Fibroblast of skin of left quadriceps (primary cell): ENCODE measurements around the gene CCDC83.
"Not testable (repeated sequence)": the region's sequence is repeated elsewhere in the genome, so short reads cannot be mapped to it uniquely, and the experiment has no call there.

Experiments used
- DNase-seq, 2 experiments: peaks; one replicate each; pipeline ENCODE4 v3.0.0-alpha.2; 2013; ENCODE audit warnings: low read depth in 2 of 2

The CCDC83 gene

DNA sequence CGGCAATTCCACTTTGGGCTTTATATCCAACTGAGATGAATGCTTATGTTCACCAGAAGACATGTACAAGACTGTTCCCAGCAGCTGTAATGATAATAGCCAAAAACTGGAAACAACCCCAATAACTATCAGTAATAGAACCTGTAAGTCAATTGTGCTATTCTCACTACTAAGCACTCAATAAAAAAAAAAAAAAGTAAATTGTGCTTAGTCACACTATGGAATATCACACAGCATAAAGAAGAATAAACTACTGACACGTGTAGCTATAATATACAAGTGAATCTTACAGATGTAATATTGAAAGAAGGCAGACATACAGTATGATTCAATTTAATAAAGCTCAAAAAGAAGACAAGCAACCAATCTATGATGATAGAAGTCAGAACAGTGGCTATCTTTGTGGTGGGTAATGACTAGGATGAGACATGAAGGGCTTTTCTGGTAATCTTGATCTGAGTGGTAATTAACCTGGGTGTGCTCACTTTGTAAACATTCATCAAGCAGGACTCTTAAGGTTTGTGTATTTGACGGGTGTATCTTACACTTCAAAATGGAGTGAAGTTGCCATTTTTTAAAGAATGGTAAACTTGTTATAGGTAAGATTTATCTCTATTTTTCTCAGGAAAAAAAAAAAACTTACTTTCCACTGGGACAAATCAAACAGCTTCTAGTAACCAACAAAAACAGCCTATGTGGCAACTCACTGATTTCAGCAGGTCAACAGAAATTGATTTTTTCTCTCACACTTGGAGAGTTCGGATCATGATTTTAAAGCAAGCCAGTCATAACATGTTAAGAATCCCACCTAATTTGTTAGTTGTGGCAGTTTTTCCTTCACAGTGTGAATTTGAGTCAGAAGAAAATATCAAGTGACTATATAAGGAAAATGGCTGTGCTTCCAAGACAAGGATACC lies 84.2 kb downstream of the CCDC83 start:
- no peak for DNase-seq

DNA sequence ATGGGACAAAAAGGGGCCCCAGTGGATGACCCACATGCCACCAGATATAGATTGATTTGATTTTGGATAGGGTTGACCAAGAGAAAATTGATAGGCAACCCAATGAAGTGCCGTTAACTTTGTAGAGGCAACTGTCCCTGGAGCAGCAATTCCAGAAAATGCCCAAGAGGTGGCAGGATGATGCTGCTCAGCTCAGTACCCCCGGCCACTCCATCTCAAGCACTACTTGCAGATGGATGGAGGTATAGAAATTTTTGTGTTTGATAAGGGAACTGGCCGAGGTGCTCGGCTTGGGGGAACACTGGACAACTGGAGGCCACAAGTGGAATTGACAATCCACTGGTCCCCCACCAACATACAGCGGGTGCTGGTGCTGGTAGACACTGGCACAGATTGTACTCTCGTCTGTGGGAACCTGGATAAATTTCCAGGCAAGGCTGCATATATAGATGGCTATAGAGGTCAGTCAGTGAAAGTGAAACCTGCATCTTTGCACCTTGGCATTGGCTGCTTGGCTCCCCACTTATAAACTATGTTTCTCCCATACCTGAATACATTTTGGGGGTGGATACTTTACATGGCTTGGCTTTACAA lies 86.3 kb downstream of the CCDC83 start:
- peak; percentile 21 to 27 for DNase-seq

DNA sequence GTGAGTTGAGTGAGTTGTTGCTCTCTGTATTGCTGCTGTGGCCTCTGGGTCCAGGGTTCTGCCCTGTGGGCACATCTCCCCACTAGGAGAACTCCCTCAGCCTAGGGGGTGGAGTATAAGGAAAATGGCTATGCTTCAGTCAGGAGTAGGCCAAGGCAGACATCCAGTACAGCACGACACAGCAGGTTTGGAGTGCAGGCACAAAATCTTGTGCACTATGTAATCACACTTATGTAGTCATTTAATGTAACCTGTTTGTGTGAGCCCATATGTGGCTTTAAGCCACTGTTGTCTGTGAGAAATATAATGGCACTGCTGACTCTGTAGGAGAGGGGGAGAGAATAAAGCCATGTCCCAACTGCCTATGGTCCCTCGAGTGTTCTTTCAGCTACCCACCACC lies 90.1 kb downstream of the CCDC83 start:
- no peak for DNase-seq

DNA sequence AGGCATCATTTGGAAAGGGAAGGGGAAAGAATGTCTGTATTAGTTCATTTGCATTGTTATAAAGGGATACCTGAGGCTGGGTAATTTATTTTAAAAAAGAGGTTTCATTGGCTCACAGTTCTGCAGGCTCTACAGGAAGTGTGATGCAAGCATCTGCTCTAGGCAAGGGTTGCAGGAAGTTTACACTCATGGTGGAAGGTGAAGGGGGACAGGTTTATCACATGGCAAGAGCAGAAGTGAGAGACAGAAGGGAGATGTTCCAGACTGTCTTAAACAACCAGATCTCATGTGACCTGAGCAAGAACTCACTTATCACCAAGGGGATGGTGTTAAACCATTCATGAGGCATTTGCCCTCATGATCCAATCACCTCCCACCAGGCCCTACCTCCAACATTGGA lies 90.6 kb downstream of the CCDC83 start:
- DNase-seq, result no peak

DNA sequence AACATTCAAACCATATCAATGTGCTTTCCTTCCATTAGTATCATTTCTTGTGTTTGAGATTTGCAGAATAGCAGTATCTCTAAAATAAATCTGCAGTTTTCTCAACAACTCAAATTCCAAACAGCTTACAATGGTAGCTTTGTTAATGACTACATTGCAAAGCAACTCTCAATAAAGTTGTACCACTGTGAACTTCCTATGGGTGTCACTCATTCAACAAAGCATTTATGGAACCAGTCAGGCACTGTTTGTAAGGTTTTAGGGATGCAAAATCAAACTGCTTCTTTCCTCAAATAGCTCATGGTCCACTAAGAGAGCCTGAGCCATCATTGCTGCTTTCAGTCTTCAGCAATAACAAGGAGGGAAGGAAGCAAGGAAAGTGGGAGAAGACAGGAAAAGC lies 91.0 kb downstream of the CCDC83 start:
- no peak for DNase-seq

DNA sequence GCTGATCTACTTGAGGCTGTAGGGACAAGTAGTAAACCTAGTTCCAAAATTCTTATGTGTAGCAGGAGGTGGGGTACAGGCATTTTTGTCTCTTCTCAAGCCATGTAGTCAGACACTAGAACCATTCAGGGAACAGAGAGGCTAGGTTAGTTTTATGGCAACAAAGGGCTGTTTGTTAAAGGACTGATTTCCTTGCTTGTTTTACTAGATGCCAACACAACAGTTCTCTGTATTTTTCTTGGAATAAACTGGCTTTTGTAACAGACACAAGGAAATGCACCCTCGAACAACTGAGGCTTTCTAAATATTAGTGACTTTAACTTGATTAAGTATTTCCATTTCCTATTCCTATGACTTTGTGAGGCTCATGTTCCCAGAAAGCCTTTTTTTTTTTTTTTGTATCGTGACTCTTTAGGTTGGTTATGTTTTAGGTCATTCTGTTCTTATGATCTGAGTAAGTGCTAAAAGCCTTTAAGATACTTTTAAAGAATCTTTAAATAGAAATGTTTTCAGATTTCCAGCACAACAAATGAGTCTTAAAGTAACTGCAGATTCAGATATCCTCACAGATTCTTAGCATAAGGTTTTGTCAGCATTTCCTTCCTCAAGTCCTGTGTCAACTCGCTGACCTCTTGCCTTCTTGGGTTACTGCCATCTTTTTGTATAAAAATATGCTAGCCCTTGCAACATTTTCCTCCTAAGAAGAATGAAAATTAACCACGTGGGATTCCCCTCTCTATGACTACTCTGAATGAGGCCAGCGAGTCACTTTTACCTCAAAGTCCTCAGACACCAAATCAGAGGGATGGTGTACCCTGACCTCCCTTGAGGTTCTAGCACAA lies 92.5 kb downstream of the CCDC83 start:
- DNase-seq, result peak; percentile 77 to 78

DNA sequence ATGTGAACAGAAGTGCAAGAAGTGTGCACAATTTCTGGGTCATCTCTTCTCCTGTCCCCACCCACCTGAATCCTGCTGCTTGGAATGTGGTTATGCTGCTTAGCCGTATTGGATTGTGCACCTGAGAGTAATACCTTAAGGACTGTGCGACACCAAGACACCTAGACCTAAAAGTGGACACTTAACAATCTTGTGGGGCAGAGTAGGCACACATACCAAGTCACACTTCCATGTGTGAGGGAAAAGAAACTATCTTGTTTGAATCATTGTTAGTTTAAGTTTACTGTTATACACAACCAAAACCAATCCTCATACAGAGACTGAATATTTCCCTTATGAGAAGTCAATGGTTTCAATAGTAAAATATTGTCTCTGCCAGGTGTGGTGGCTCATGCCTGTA lies 93.7 kb downstream of the CCDC83 start:
- DNase-seq, result no peak

DNA sequence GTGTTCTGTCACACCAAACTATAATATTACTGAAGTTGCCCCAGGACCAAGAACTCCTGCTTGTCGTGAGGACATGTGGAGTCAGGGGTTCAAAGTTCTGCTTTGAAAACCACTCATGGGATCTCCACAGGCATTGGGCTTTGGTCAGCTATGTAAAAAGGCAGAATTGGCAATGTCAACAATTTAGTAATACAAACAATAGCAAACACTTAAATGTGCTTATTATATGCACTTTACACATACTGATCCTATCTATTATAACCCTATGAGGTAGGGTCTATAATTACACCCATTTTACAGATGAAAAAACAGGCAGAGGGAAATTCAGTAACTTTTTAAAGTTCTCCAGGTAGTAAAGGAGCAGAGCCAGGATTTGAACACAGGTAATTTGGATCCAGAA lies 94.6 kb downstream of the CCDC83 start:
- DNase-seq, result no peak

DNA sequence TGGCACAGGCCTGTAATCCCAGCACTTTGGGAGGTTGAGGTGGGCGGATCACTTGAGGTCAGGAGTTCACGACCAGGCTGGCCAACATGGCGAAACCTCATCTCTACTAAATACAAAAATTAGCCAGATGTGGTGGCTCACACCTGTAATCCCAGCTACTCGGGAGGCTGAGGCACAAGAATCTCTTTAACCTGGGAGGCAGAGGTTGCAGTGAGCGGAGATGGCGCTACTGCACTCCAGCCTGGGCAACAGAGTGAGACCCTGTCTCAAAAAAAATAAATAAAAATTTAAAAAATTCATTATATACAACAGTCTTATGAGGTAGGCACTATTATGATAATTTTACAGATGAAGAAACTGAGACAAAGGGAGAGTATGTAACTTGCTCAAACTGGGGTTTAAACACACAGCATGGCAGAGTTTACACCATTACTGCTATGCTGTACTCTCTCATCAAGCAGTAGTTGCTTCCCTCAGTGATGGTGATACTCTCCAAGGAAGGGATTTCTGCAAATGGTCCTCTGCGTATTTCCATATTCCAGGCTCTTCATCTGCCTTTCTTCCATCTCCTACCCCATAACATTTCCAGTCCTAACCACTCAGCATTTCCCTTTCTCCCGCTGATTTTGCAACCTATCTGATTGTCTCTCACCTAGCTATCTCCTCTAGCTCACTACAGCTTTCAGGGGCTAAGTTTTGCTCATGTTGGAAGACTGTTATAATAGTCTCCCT lies 95.3 kb downstream of the CCDC83 start:
- no peak for DNase-seq

DNA sequence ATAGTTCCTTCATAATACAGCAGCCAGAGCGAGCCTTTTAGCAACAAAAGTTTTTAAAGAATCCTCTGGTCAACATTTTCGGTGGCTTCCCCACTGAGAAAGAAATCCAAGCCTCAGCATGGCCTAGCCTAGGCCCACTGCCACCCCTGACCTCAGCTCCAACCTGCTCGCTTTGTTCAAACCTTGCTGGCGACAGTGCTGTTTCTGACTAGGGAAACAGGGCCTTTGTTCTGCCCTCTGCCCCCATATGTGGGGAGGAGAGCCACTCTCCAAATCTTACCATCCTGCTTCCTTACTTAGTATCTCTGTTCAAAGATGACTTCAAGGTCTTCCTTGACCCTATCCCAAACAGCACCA lies 95.8 kb downstream of the CCDC83 start:
- DNase-seq, result no peak

DNA sequence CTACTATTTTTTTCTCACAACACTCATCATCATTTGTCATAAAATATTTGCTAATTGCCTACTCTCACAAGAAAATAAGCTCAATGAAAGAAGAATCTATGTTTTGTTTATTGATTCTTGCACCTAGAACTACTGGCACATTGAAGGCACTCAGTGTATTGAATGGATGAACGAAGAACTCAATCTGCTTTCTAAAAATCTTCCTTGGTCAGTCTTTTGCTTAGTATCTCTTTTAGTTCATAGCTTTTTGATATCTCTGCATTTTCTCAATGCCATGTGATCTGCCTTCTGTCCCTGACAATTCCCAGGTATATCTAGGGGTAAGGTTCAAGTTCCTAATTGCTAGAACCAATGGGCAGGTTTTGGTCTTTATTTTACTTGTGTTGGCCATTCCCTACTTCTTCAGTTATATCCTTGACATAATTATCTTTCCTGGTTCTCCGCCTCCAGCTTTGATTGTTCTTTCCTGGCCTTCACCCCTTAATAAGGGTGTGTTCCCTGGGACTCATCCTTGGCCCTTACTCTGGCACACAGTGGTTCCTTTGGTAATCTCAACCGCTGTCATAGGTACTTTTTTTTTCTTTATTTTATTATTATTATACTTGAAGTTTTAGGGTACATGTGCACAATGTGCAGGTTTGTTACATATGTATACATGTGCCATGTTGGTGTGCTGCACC lies 96.4 kb downstream of the CCDC83 start:
- DNase-seq, result no peak

DNA sequence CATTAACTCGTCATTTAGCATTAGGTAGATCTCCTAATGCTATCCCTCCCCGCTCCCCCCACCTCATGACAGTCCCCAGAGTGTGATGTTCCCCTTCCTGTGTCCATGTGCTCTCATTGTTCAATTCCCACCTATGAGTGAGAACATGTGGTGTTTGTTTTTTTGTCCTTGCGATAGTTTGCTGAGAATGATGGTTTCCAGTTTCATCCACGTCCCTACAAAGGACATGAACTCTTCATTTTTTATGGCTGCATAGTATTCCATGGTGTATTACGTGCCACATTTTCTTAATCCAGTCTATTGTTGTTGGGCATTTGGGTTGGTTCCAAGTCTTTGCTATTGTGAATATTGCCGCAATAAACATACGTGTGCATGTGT lies 96.9 kb downstream of the CCDC83 start:
- DNase-seq, result not testable (repeated sequence)

DNA sequence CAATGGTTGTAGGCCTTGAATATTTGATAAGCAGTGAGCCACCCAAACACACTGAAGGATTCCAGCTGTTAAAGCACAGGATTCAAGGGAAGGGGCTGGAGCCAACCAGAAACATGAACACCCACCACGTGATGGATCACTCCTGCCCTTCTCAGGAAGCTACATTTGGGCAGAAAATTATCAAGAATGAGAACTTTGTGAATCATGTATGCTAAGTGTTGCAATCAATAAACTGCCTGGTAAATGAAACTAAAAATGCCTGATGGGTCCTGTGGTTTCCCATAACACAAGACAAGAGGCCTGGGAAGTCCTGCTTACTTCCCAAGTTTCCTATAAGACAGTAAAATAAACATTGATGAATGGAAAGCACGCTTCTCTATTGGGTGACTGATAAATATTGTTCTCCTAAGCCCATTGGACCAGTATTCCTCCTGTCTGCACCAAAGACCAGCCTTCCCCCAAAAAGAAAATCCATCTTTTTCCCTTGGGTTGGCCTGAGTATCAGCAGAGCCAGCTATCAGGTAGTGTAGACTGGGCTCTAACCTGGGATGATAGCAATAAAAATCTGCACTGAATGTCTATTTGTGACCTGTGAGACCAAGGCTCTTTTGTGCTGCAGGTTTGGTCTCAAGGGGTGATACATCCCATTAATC lies 98.4 kb downstream of the CCDC83 start:
- no peak for DNase-seq

DNA sequence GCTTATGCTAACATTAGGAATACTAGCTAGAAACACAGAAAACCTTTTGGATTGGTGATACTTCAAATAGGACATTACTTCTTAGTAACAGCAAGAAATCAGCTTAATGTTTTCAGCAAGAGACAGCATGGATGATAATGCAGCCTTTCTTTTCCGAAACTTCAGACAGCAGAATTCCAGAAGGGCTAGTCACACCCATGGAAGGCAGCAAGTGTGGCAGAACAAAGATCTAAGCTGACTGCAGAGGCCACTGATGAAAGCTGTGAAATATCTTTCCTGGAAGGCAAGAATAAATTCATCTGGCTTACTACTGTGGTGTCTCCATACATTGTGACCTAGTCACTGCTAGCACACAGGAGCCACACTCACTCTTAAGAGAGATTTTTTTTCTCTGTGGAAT lies 100.3 kb downstream of the CCDC83 start:
- peak; percentile 68 to 74 for DNase-seq

DNA sequence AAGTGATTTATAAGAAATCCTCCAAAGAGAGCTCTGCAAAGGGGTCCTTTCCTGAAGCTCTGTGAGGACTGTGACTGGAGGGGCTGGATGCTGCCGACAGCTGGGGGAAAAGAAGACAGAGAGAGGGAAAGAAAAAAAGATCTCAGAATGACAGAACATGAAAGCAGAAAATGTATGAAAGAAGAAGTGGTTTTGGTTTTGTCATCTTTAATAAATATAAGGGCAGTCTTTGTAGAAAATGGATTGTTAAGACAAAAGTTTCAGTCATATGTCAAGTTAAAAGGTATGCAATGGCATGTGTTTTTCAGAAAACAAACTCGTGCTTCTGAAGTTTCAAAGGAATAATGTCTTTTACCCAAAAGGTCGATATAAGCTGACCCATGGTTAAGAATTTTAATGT lies 105.5 kb downstream of the CCDC83 start:
- DNase-seq, result no peak

DNA sequence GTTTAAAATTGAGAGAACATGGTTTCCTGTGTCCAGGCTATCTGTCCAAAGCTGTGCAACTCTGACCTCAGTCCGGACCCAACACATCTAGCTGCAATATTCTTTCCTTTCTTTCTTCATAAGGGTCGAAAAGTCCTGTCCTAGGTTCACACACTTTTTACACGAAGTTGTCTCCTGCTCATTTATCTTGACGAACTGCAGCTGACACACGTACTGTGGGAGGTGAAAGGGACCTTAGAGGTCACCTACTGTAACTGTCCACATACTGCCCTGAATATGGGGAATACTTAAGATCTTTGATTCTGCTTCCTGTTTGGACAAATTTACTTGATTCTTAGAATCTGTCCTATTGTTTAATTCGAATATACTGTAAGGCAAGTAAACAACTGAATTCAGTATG lies 105.9 kb downstream of the CCDC83 start:
- no peak for DNase-seq

DNA sequence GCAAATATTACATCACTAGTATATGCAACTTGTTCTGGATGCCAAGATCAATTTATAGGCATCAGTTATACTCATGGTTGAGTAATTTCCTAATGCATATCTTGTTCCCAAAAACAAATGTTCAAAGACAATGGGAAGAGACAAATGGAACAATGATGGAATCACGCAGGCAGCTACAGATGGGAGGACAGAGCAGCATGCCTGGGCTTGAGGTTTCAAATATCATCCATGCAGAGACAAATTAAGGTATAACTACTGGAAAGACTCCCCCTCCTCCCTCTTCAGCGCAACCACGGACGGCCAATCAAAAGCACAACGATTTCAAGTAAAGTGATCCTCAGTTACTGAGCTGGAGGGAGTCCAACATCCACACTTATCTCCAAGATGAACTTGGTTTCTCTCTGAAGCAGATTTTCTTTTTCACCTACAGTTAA lies 106.8 kb downstream of the CCDC83 start:
- DNase-seq, result peak; percentile 38 to 41

DNA sequence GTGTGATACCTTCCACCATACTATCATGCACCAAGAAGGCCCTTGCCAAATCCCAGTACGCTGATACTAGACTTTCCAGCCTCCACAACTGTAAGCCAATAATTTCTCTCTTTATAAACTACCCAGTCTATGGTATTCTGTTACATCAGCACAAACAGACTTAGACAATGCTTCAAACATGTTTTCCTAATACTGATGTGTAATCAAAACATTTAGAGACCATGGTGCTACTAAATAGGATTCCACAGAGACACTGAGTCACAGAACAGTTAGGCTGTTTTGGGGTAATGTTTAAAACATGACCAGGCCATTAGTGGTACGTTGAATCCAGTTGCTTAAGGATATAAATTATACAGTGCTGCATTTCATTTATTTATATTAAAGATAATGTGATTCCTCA lies 110.0 kb downstream of the CCDC83 start:
- DNase-seq, result no peak

DNA sequence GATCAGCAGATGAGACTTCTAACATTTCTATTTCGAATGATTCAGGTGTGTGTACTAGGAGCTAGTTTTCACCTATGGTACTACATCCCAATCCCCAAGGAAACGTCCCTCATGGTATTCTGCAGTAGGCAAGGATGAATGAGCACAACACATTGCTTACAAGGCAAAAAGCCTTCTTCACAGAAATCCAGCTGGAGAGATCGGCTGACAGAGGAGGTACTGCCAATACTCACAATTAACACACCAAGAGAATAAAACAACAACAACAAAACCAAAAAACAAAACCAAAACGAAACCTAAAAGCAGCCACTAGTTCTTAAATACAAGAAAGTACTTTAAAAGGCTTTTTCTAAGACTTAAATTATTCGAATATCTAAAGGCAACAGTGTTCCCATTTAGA lies 112.3 kb downstream of the CCDC83 start:
- no peak for DNase-seq
